WTC11 (cell line): ENCODE data around the gene LONP2. TPM values are rescaled to one million over a fixed set of nuclear protein-coding genes. Genes with fewer than 3 reads are reported as not detected.

Experiments used
- ATAC-seq: fragments of 200-7000 bp; cut with Tn5 transposase; 2 replicates; pipeline ENCODE4 v1.10.0; 2021; ENCODE audit warnings: mild to moderate bottlenecking, moderate library complexity
- CTCF ChIA-PET: fragments of 300-600 bp; sonication (Branson Sonifier 250); formaldehyde crosslinking; loops from one replicate; lab custom pipeline; 2021; ENCODE audit warnings: antibody characterized with exemption; lab: Charles Lee
- POLR2A ChIA-PET: fragments of 350-600 bp; sonication (Branson Sonifier 250); formaldehyde crosslinking; loops from one replicate; lab custom pipeline; 2021; ENCODE audit warnings: antibody characterized with exemption; lab: Charles Lee
- DNase-seq: peaks from one replicate; pipeline ENCODE4 v3.0.0; 2021; ENCODE audit warnings: low spot score
- H3K27ac Mint-ChIP-seq: 2 replicates; pipeline ENCODE4 v1.8.0; 2021; ENCODE audit warnings: mixed read lengths
- H3K27me3 Mint-ChIP-seq: 2 replicates; pipeline ENCODE4 v1.8.0; 2021; ENCODE audit warnings: low read depth, mild to moderate bottlenecking, moderate library complexity, mixed read lengths
- H3K36me3 Mint-ChIP-seq: 2 replicates; pipeline ENCODE4 v1.8.0; 2021; ENCODE audit warnings: mixed read lengths
- H3K4me1 Mint-ChIP-seq: 2 replicates; pipeline ENCODE4 v1.8.0; 2022; ENCODE audit warnings: mixed read lengths
- H3K4me3 Mint-ChIP-seq: 2 replicates; pipeline ENCODE4 v1.8.0; 2021; ENCODE audit warnings: mild to moderate bottlenecking, moderate library complexity, mixed read lengths
- H3K9me3 Mint-ChIP-seq: 2 replicates; pipeline ENCODE4 v1.8.0; 2021; ENCODE audit warnings: mixed read lengths
- EMX1 ChIP-seq: fragments of 250-450 bp; sonication (Bioruptor Pico); IDR thresholded peaks from 2 replicates; pipeline ENCODE4 v1.8.0; 2021; ENCODE audit warnings: mild to moderate bottlenecking
- ERG ChIP-seq: fragments of 250-450 bp; sonication (Bioruptor Pico); IDR thresholded peaks from 2 replicates; pipeline ENCODE4 v1.8.0; 2021; ENCODE audit warnings: mild to moderate bottlenecking
- ETV6 ChIP-seq: sonication (generic); formaldehyde crosslinking; IDR thresholded peaks from 2 replicates; pipeline ENCODE4 v1.8.1; 2022; ENCODE audit warnings: mild to moderate bottlenecking, missing genetic modification reagents
- HMGXB4 ChIP-seq: sonication (generic); formaldehyde crosslinking; IDR thresholded peaks from 2 replicates; pipeline ENCODE4 v1.8.1; 2023; ENCODE audit warnings: mild to moderate bottlenecking, moderate library complexity, missing genetic modification reagents
- IRF1 ChIP-seq: sonication (generic); formaldehyde crosslinking; IDR thresholded peaks from 2 replicates; pipeline ENCODE4 v1.8.0; 2023; ENCODE audit warnings: missing genetic modification reagents
- JUN ChIP-seq: sonication (generic); formaldehyde crosslinking; IDR thresholded peaks from 2 replicates; pipeline ENCODE4 v1.8.0; 2023; ENCODE audit warnings: mild to moderate bottlenecking, missing genetic modification reagents
- KAT7 ChIP-seq: sonication (generic); formaldehyde crosslinking; IDR thresholded peaks from 2 replicates; pipeline ENCODE4 v1.8.1; 2023; ENCODE audit warnings: missing genetic modification reagents, mild to moderate bottlenecking, borderline replicate concordance
- NR2C2 ChIP-seq: sonication (generic); formaldehyde crosslinking; IDR thresholded peaks from 2 replicates; pipeline ENCODE4 v1.8.0; 2022; ENCODE audit warnings: mild to moderate bottlenecking, missing genetic modification reagents
- NR3C1 ChIP-seq: sonication (generic); formaldehyde crosslinking; conservative IDR thresholded peaks from 2 replicates; pipeline ENCODE4 v1.8.1; 2023; ENCODE audit warnings: low read depth, mild to moderate bottlenecking, missing genetic modification reagents
- PRRX2 ChIP-seq: fragments of 250-450 bp; sonication (Bioruptor Pico); IDR thresholded peaks from 2 replicates; pipeline ENCODE4 v1.8.0; 2021; ENCODE audit warnings: mild to moderate bottlenecking
- SMAD4 ChIP-seq: sonication (generic); formaldehyde crosslinking; IDR thresholded peaks from 2 replicates; pipeline ENCODE4 v1.8.0; 2022; ENCODE audit warnings: mild to moderate bottlenecking, missing genetic modification reagents
- SP1 ChIP-seq: sonication (generic); formaldehyde crosslinking; conservative IDR thresholded peaks from 2 replicates; pipeline ENCODE4 v1.8.1; 2022; ENCODE audit warnings: missing genetic modification reagents
- ZNF121 ChIP-seq: sonication (generic); formaldehyde crosslinking; IDR thresholded peaks from 2 replicates; pipeline ENCODE4 v1.8.0; 2023; ENCODE audit warnings: missing genetic modification reagents
- ZNF232 ChIP-seq: sonication (generic); formaldehyde crosslinking; IDR thresholded peaks from 2 replicates; pipeline ENCODE4 v1.8.0; 2022; ENCODE audit warnings: mild to moderate bottlenecking, missing genetic modification reagents
- ZNF396 ChIP-seq: fragments of 250-450 bp; sonication (Bioruptor Pico); IDR thresholded peaks from 2 replicates; pipeline ENCODE4 v1.8.0; 2021; ENCODE audit warnings: mild to moderate bottlenecking, moderate library complexity, borderline replicate concordance
- total RNA-seq: library from RNA; stranded (reverse); gene quantifications from 3 replicates; pipeline ENCODE4 v1.2.3, GENCODE V29; 2021
- TF ChIP-seq, protein P1 (sequence below): sonication (generic); formaldehyde crosslinking; IDR thresholded peaks from 2 replicates; pipeline ENCODE4 v1.8.1; 2022; ENCODE audit warnings: low read depth, mild to moderate bottlenecking, moderate library complexity, missing genetic modification reagents, borderline replicate concordance
- TF ChIP-seq, protein P2 (sequence below): sonication (generic); formaldehyde crosslinking; IDR thresholded peaks from 2 replicates; pipeline ENCODE4 v1.8.1; 2023; ENCODE audit warnings: mild to moderate bottlenecking, missing genetic modification reagents
- TF ChIP-seq, protein P3 (sequence below): sonication (generic); formaldehyde crosslinking; IDR thresholded peaks from 2 replicates; pipeline ENCODE4 v1.8.1; 2022; ENCODE audit warnings: missing genetic modification reagents, borderline replicate concordance
- TF ChIP-seq, protein P4 (sequence below): sonication (generic); formaldehyde crosslinking; IDR thresholded peaks from 2 replicates; pipeline ENCODE4 v1.8.1; 2023; ENCODE audit warnings: mild to moderate bottlenecking, missing genetic modification reagents, moderate library complexity

The LONP2 gene
- total RNA-seq, 1 experiment from 2014 or later: 28.4 TPM

DNA sequence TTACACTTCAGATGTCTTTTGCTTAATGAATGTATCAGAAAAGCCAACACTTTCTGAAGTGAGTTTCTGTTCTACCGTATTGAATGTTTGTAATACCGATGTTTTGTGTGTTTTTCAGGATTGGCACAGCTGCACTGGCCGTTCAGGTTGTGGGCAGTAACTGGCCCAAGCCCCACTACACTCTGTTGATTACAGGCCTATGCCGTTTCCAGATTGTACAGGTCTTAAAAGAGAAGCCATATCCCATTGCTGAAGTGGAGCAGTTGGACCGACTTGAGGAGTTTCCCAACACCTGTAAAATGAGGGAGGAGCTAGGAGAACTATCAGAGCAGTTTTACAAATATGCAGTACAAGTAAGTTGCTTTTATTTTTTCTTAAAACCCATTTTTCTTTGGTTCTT, 7.9 kb downstream of the LONP2 start (continued):
- TF ChIP-seq HMGXB4 (no peak), ZNF396 (CRISPR knock-in tag) (no peak), SMAD4 (CRISPR knock-in tag) (no peak), ZNF232 (CRISPR knock-in tag) (no peak), IRF1 (no peak), KAT7 (CRISPR knock-in tag) (no peak), PRRX2 (no peak), NR2C2 (no peak), ETV6 (CRISPR knock-in tag) (no peak), ZNF121 (no peak), EMX1 (no peak), ERG (no peak), SP1 (CRISPR knock-in tag) (no peak), NR3C1 (CRISPR knock-in tag) (no peak)
- TF ChIP-seq, protein P1, sequence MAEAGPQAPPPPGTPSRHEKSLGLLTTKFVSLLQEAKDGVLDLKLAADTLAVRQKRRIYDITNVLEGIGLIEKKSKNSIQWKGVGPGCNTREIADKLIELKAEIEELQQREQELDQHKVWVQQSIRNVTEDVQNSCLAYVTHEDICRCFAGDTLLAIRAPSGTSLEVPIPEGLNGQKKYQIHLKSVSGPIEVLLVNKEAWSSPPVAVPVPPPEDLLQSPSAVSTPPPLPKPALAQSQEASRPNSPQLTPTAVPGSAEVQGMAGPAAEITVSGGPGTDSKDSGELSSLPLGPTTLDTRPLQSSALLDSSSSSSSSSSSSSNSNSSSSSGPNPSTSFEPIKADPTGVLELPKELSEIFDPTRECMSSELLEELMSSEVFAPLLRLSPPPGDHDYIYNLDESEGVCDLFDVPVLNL (CRISPR knock-in tag): no peak
- TF ChIP-seq, protein P2, sequence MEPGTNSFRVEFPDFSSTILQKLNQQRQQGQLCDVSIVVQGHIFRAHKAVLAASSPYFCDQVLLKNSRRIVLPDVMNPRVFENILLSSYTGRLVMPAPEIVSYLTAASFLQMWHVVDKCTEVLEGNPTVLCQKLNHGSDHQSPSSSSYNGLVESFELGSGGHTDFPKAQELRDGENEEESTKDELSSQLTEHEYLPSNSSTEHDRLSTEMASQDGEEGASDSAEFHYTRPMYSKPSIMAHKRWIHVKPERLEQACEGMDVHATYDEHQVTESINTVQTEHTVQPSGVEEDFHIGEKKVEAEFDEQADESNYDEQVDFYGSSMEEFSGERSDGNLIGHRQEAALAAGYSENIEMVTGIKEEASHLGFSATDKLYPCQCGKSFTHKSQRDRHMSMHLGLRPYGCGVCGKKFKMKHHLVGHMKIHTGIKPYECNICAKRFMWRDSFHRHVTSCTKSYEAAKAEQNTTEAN (CRISPR knock-in tag): no peak

DNA sequence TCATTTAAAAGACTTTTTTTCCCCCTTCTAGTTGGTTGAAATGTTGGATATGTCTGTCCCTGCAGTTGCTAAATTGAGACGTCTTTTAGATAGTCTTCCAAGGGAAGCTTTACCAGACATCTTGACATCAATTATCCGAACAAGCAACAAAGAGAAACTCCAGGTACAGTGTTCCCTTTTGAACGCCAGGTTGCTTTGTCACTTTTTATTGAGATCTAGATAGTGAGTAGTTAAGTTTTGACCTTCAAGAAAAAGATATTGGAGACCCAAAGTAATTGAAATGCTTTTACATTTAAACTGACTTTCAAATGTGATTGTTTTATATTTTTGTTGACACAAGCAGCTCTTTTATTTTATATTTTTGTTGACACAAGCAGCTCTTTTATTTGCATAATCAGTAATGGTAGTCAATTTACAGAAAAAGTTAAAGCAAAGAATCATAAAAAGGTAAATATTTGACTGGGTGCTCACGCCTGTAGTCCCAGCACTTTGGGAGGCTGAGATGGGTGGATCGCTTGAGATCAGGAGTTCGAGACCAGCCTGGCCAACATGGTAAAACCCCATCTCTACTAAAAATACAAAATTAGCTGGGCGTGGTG, 12.6 kb downstream of the LONP2 start:
- Mint-ChIP-seq H3K9me3 (no peaks in the 10 kb centered on the region), H3K4me1 (no peaks in the 10 kb centered on the region), H3K27ac (no peak overlapping the region), H3K4me3 (no peak overlapping the region), H3K36me3 (peaks cover 37% of the 10 kb centered on the region), H3K27me3 (no peaks in the 10 kb centered on the region)
- POLR2A ChIA-PET: no interaction called here
- CTCF ChIA-PET: no interaction called here
- ATAC-seq (no peak), DNase-seq (no peak)
- no peak for TF ChIP-seq JUN
- TF ChIP-seq, protein P3, sequence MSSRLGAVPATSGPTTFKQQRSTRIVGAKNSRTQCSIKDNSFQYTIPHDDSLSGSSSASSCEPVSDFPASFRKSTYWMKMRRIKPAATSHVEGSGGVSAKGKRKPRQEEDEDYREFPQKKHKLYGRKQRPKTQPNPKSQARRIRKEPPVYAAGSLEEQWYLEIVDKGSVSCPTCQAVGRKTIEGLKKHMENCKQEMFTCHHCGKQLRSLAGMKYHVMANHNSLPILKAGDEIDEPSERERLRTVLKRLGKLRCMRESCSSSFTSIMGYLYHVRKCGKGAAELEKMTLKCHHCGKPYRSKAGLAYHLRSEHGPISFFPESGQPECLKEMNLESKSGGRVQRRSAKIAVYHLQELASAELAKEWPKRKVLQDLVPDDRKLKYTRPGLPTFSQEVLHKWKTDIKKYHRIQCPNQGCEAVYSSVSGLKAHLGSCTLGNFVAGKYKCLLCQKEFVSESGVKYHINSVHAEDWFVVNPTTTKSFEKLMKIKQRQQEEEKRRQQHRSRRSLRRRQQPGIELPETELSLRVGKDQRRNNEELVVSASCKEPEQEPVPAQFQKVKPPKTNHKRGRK (CRISPR knock-in tag): no peak
- TF ChIP-seq, protein P4, sequence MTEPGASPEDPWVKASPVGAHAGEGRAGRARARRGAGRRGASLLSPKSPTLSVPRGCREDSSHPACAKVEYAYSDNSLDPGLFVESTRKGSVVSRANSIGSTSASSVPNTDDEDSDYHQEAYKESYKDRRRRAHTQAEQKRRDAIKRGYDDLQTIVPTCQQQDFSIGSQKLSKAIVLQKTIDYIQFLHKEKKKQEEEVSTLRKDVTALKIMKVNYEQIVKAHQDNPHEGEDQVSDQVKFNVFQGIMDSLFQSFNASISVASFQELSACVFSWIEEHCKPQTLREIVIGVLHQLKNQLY (CRISPR knock-in tag): no peak
